ENCODE measurements around the gene PLIN1.

PLIN1 gene

GRCh38 chr15:89625716-89626115, 53.5 kb downstream of the PLIN1 start:
- DNase-seq, result no peak

- DNase-seq, result no peak
These were observed 56.0 kb downstream of the PLIN1 start for GRCh38 chr15:89623165-89623564.

- no peak for DNase-seq
These were observed 57.6 kb downstream of the PLIN1 start for GRCh38 chr15:89621547-89621946.

- DNase-seq, result no peak
These were observed 62.9 kb downstream of the PLIN1 start for GRCh38 chr15:89616228-89616627.

GRCh38 chr15:89615135-89615534, 64.0 kb downstream of the PLIN1 start:
- DNase-seq, result no peak
